Esophagus muscularis mucosa (tissue), 4 donors: ENCODE data around the gene KRT40. TPM values are rescaled to one million over a fixed set of nuclear protein-coding genes. Genes with fewer than 3 reads are reported as not detected.

Source experiments
- DNase-seq: peaks from one replicate; pipeline ENCODE4 v3.0.0-alpha.2; 2017; ENCODE audit errors: extremely low spot score
- H3K27ac ChIP-seq, 4 donors: fragments of 200-600 bp; sonication (generic); replicated peaks in 1 of 4; 1 replicate in 3 of 4; 2 replicates in 1 of 4; pipeline ENCODE4 v1.5.1; 2016 to 2019; ENCODE audit warnings: mild to moderate bottlenecking in 1 of 4
- H3K27me3 ChIP-seq, 4 donors: fragments of 200-600 bp; sonication (generic); one replicate each; pipeline versions ENCODE4 v1.5.1 to v1.6.0; 2016 to 2019
- H3K36me3 ChIP-seq, 4 donors: fragments of 200-600 bp; sonication (generic); one replicate each; pipeline ENCODE4 v1.5.1; 2016 to 2019
- H3K4me1 ChIP-seq, 4 donors: fragments of 200-600 bp; sonication (generic); one replicate each; pipeline ENCODE4 v1.5.1; 2016 to 2019
- H3K4me3 ChIP-seq, 4 donors: fragments of 200-600 bp; sonication (generic); 1 replicate in 2 of 4; 2 replicates in 2 of 4; pipeline ENCODE4 v1.5.1; 2016 to 2019; ENCODE audit warnings: mild to moderate bottlenecking in 4 of 4, moderate library complexity in 1 of 4
- H3K9me3 ChIP-seq, 4 donors: fragments of 200-600 bp; sonication (generic); 1 replicate in 3 of 4; 2 replicates in 1 of 4; pipeline ENCODE4 v1.5.1; 2016 to 2019
- CTCF ChIP-seq, 3 experiments: fragments of 200-600 bp in 2 of 3; fragments of 450-650 bp in 1 of 3; sonication (generic) in 2 of 3; IDR thresholded peaks; one replicate each; pipeline ENCODE4 v1.5.1; 2017 to 2019; ENCODE audit warnings: antibody characterized with exemption in 3 of 3, mild to moderate bottlenecking in 2 of 3, moderate library complexity in 1 of 3
- EP300 ChIP-seq: sonication (generic); formaldehyde crosslinking; IDR thresholded peaks from one replicate; pipeline ENCODE4 v1.6.1; 2017; ENCODE audit warnings: antibody characterized with exemption
- POLR2A ChIP-seq: fragments of 450-650 bp; IDR thresholded peaks from one replicate; pipeline ENCODE4 v1.6.1; 2017; ENCODE audit warnings: antibody characterized with exemption, moderate library complexity, mild to moderate bottlenecking, low read depth
- POLR2AphosphoS5 ChIP-seq, 2 donors: sonication (generic); formaldehyde crosslinking; IDR thresholded peaks; one replicate each; pipeline ENCODE4 v1.6.1; 2017; ENCODE audit warnings: antibody characterized with exemption in 2 of 2
- WGBS: methylation state at CpG from one replicate; pipeline ENCODE4 v1.1.5; 2018; 5-methylcytosine and 5-hydroxymethylcytosine counted together
- intact Hi-C: fragments of 100-400 bp; cut with DNase I; formaldehyde crosslinking; loops from one replicate; pipeline ENCODE4 v1.15.1; 2023
- total RNA-seq, 4 donors: library from RNA; depleted of rRNA; stranded (reverse); fragments of >200 nt; gene quantifications; one replicate each; pipeline versions ENCODE4 v1.1.0 to v1.2.1, GENCODE V29; 2016

The KRT40 gene
- total RNA-seq, 4 donors from 2014 or later, result not detected

GRCh38 chr17:41020336-41020735 is 36.2 kb upstream of the KRT40 start:
- no peaks in the 10 kb centered on the region for H3K36me3 ChIP-seq
- intact Hi-C loops, result no loop called here
- no peak for DNase-seq
- no peak overlapping the region for H3K4me3 ChIP-seq
- H3K27me3 ChIP-seq, result no peaks in the 10 kb centered on the region
- H3K9me3 ChIP-seq, result no peaks in the 10 kb centered on the region
- TF ChIP-seq POLR2AphosphoS5 (IDR thresholded peaks at IDR 0.05) (no peak), POLR2A (no peak), CTCF (IDR thresholded peaks at IDR 0.05) (no peak), EP300 (no peak)
- H3K4me1 ChIP-seq, result no peaks in the 10 kb centered on the region
- no peak overlapping the region for H3K27ac ChIP-seq

GRCh38 chr17:41019415-41019814 is 35.3 kb upstream of the KRT40 start:
- H3K4me1 ChIP-seq, result no peaks in the 10 kb centered on the region
- H3K36me3 ChIP-seq, result no peaks in the 10 kb centered on the region
- 88% methylated on average over 3 of the region's 3 CpGs for WGBS

GRCh38 chr17:41018541-41018940 is 34.4 kb upstream of the KRT40 start:
- Histone ChIP-seq H3K4me1 (no peaks in the 10 kb centered on the region), H3K36me3 (no peaks in the 10 kb centered on the region), H3K4me3 (no peak overlapping the region), H3K27me3 (peaks cover 0 to 6% (median 0%) of the 10 kb centered on the region in 4 donors), H3K27ac (no peak overlapping the region), H3K9me3 (no peaks in the 10 kb centered on the region)
- TF ChIP-seq POLR2AphosphoS5 (IDR thresholded peaks at IDR 0.05) (no peak), EP300 (no peak), POLR2A (no peak), CTCF (IDR thresholded peaks at IDR 0.05) (no peak)
- WGBS, result 61% methylated on average over 3 of the region's 3 CpGs
- intact Hi-C loops, result no loop called here
- no peak for DNase-seq

More at GRCh38 chr17:41019415-41019814, 35.3 kb upstream of the KRT40 start:
- Histone ChIP-seq H3K4me3 (no peak overlapping the region), H3K27ac (no peak overlapping the region), H3K27me3 (peaks cover 0 to 6% (median 0%) of the 10 kb centered on the region in 4 donors), H3K9me3 (no peaks in the 10 kb centered on the region)
- TF ChIP-seq POLR2AphosphoS5 (IDR thresholded peaks at IDR 0.05) (no peak), CTCF (IDR thresholded peaks at IDR 0.05) (no peak), EP300 (no peak), POLR2A (no peak)
- intact Hi-C loops, result no loop called here
- DNase-seq, result no peak

- peaks cover 0 to 6% (median 0%) of the 10 kb centered on the region in 4 donors for H3K27me3 ChIP-seq
- no peak overlapping the region for H3K27ac ChIP-seq
- DNase-seq, result no peak
- no peaks in the 10 kb centered on the region for H3K36me3 ChIP-seq
- WGBS, result 85% methylated on average over 13 of the region's 13 CpGs
- TF ChIP-seq POLR2AphosphoS5 (IDR thresholded peaks at IDR 0.05) (no peak), CTCF (IDR thresholded peaks at IDR 0.05) (no peak), POLR2A (no peak), EP300 (no peak)
- no peak overlapping the region for H3K4me3 ChIP-seq
- no peaks in the 10 kb centered on the region for H3K9me3 ChIP-seq
- H3K4me1 ChIP-seq, result no peaks in the 10 kb centered on the region
- intact Hi-C loops, result no loop called here
Observed at GRCh38 chr17:41016578-41017215, 32.6 kb upstream of the KRT40 start.

GRCh38 chr17:41015454-41015853 is 31.3 kb upstream of the KRT40 start:
- WGBS, result 79% methylated on average over 7 of the region's 7 CpGs
- TF ChIP-seq EP300 (no peak), POLR2AphosphoS5 (IDR thresholded peaks at IDR 0.05) (no peak), POLR2A (no peak), CTCF (IDR thresholded peaks at IDR 0.05) (no peak)
- no peak for DNase-seq
- Histone ChIP-seq H3K9me3 (no peaks in the 10 kb centered on the region), H3K27ac (no peak overlapping the region), H3K36me3 (no peaks in the 10 kb centered on the region), H3K4me3 (no peak overlapping the region), H3K4me1 (no peaks in the 10 kb centered on the region), H3K27me3 (peaks cover 0 to 6% (median 0%) of the 10 kb centered on the region in 4 donors)
- intact Hi-C loops, result no loop called here
